SH-SY5Y (cell line): Measurements from ENCODE around the gene STAC2.

Experiments used
- GATA2 ChIP-seq: IDR thresholded peaks from 2 replicates; pipeline ENCODE4 v1.6.1; 2011; ENCODE audit warnings: mild to moderate bottlenecking, low read depth, low read length
- GATA3 ChIP-seq: IDR thresholded peaks from 2 replicates; pipeline ENCODE4 v1.6.1; 2011; ENCODE audit warnings: low read depth, mild to moderate bottlenecking, low read length, moderate library complexity

DNA sequence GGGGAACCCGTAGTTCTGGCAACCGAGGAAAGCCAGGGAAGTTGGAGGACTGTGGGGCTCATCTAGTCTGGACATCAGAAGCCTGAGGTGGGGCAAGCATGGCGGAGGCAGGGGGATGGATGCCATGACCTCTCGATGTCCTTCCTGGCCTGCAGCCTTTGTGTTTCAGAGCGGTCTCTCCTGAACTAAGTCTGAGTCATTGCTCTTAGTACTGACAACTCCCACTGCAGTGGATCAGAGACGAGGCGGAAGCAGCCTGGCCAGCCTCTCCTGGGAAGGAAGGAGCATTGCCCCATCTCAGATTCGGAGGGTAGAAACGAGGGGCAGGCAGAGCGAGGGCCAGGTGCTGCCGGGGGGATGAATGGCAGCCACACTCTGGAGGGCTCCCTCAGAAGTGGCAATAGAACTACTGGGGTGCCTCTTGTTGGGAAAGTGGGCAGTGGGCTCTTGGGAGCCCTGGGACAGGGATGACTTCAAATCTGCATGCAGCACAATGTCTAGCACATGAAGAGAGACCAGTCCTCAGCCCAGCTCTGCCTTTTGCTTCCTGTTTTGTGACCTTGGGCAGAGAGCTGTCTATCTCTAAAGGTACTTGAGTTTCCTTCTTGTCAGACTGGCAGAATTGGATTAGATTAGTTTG, 3.6 kb upstream of the STAC2 start:
- TF ChIP-seq GATA3 (no peak), GATA2 (no peak)
